IPS DF 19.7 (cell line): ENCODE data around the gene KCNC3.
"Not testable (repeated sequence)": the region's sequence is repeated elsewhere in the genome, so short reads cannot be mapped to it uniquely, and the experiment has no call there.

Experiments
- DNase-seq: peaks from one replicate; pipeline ENCODE4 v3.0.0-alpha.2; 2013; ENCODE audit warnings: low read depth, low spot score

The KCNC3 gene

GRCh38 chr19:50353487-50353880, 24.3 kb upstream of the KCNC3 start:
- not testable (repeated sequence) for DNase-seq

- DNase-seq = no peak
Observed at GRCh38 chr19:50352242-50352641, 23.1 kb upstream of the KCNC3 start.

- no peak for DNase-seq
Observed at GRCh38 chr19:50349277-50350057, 20.3 kb upstream of the KCNC3 start.

GRCh38 chr19:50347089-50347581, 18.0 kb upstream of the KCNC3 start:
- DNase-seq = not testable (repeated sequence)

- DNase-seq = no peak
Observed at GRCh38 chr19:50344661-50345318, 15.6 kb upstream of the KCNC3 start.

DNA sequence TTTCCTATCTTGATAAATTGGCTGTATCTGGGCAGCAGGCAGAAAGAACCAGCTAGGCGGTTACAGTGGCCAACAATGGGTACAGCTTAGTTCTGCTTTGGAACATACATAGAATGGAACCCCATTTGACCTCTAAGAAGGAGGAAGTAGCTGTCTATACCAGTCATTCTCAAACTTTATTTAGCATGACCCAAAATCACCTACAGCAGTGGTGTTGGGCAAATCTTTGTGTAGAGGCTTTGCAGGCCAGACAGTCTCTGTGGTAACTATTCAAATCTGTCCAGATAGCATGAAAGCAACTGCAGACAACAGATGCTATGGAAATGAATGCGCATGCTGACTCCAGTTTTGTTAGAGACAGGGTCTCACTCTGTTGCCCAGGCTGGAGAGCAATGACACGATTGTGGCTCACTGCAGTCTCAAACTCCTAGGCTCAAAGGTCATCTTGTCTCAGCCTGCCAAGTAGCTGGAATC, 12.0 kb upstream of the KCNC3 start:
- DNase-seq = no peak

DNA sequence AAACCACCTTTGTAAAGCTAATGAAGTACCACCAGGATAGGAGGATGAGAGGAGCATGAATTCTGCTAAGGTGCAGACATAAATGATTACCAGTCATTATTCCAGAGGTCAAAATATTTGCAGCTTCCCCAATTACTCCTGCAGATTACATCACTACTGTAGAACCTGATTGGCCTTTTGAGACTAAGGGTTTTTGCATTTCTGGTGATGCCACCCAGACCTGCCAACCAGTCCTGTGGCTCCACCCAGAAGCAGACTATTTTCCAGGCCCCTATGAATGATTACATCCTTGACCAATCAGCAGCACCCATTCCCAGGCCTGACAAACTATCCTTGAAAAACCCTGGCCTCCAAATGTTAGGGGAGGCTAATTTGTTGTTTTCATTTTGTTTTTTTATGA, 11.2 kb upstream of the KCNC3 start:
- no peak for DNase-seq

DNA sequence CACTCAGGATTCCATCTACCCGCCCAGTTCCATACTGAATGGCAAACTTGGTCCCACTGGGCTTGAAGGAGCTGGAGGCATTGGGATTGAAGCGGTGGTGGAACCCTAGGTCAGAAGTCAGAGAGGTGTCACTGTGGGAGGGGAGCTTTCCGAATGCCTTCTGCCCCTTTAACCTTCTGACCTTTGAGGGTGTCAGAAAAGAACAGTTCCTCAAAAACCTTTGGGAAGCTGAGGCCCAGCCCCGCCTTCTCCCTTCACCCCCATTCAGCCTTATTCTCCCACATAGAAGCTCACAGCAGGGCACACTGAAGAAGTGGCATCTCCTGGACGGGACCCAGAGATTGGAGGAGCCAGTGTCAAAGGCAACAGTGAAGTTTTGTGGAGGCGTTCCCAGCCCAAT, 7.9 kb upstream of the KCNC3 start:
- not testable (repeated sequence) for DNase-seq

DNA sequence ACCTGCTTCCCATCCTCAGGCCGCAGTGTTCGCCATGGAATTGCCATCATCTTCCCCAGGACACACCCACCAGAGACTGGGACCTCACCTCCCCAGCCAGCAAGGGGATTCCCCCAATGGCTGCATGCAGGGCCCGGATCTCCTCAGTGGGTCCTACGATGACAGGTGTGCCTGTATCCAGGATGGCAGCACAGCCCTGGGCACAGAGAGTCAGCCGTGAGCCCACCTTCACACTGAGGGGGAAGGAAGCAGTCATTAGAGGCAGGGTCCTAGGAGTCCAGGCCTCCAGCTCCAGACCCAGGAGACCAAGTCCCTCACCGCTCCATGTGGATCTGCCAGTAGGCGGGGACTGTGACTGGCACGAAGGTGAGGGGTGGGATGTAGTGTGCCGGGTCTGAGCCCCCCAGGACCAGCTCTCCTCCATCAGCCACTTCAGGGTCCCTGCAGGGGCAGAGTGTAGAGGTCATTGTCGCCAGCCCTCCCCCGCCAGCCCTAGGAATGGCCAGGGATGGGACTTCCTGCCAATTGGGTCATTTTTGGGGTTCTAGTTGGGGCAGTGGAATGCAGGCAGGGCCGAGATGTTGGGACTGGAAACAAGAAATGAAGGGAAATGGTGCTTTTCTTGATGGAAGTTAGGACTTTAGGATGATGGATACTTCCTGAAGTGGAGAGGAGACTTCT, 5.7 kb upstream of the KCNC3 start:
- no peak for DNase-seq

DNA sequence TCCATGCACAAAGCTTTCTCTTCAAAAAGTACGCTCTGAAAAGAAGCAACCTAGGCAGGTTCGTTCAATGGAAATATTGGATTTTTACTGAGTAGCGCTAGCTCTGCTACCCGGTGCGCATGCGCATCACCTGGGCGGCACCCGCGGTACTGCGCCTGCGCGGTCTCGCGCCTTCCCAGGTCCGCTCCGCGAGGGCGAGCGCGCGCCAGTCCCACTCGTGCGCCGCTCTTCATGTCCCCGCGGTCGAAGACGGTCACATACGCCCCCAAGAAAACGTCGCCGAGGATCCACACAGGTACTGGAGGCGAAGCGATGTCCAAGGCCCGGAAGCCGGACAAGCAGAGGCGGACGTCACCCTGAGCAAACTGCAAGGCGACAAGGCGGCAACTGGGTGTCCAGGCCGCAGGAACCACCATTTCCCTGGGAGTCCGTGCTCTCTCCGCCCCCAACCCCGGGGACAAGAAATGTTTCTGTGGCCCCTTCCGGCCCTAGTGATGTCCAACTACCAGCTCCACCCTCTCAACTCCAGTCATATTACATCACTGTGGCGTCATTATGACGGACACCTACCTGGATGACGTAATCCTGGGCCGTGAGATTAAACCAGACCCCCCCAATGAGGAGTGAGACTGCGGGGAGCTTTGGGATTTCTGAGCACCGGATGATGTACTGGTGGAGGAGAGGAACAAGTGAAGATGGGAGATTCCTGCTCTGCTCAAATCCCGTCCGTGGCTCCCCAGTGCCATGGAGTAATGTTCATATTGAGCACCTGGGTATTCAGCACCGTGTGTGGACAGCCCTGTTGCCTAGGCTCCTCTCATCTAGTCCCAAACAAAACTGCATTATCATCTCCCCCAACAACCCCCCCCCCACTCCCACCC, 4.8 kb upstream of the KCNC3 start:
- no peak for DNase-seq

DNA sequence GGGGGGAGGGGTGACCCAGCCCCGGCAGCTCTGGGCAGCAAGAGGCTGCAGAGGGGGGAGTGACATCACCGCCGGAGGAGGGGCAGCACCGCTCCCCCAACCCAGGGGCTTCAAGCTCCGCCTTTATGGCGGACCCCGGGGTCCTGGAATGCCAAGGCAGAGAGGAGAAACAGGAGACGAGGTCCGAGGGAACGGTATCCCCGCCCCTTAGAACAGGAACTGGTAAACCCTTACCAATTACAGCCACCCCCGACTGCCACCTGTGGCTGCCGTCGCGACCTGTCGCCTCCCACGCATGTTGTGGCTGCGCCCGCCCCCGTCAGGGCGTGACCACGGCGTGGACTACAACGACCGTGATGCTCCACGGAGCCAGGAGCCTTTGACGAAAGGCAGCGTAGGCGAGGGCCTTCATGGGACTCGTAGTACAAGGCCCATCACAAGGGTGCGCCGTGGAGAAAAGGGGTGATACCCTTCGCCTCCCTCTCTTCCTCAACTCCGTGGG, 4.1 kb upstream of the KCNC3 start:
- DNase-seq = no peak

DNA sequence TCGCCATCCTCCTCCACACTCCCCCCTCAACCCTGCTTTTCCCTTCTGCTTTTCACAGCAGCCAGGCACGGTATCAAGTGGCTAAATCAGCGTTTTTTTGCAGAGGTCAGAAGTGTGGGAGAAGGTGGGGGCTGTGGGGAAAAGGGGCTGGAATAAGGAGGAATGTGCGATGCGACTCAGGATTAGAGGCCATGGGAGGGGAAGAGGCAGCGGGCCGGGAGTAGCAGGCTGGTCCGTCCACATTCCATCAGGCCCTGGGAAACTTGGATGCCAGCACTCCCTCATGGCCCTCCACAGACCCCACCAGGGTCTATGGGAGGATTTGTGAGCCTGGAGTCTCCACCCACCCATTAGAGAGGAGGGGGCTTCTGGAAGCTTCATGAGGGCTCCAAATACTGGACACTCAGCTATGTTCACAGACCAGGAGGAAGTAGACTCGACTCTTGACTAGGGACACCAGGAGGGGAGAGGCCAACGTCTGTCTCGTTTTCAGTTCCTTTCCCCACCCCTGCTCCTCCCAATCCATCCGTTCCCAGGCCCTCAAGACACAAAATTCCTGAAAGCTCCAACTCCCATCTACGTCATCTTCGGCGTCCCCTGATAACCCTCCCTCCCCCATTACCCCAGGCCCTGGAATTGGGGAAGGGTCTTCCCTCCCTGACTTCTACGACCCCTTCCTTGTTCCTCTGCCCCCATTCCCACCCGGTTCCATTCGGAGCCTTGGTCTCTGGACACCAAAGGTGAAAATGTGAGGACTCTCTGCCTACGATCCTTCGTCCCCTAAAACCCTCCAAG, 3.3 kb upstream of the KCNC3 start:
- DNase-seq = no peak

GRCh38 chr19:50331994-50332243, 2.7 kb upstream of the KCNC3 start:
- no peak for DNase-seq

GRCh38 chr19:50331221-50331993, 2.2 kb upstream of the KCNC3 start:
- no peak for DNase-seq

DNA sequence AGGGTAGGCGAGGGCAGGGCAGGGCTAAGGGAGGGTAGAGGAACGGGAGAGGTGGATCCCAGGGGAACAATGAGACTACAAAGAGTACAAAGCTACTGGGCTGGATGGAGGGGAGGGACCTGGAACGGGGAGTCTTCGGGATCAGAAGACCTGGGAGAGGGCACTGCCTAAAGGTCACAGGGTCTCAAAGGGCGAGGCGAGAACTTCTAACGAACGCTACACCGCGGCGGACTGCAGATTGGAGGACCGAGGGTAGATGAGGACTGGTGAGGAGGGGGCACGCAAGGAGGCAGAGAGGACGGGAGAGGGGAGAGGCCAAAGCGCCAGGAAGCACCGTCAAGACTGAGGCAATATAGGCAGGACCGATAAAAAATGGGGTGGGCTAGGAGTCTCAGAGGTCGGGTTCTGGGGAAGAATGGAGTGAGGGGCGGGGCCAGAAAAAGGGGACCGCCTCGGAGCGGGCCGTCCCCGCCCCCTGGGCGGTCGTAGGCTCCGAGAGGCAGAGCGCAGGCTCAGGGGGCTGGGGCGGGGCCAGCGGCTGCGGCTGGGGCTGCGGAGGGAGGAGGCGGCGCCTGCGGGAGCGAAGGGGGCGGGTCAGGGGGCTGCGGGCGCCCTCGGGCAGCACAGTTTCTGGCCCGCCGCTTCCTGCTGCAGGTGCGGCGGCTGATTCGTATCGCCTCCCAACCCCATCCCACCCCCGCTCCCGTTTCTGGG, 1.3 kb upstream of the KCNC3 start:
- no peak for DNase-seq

GRCh38 chr19:50329926-50330294, 733 bp upstream of the KCNC3 start:
- DNase-seq = not testable (repeated sequence)

DNA sequence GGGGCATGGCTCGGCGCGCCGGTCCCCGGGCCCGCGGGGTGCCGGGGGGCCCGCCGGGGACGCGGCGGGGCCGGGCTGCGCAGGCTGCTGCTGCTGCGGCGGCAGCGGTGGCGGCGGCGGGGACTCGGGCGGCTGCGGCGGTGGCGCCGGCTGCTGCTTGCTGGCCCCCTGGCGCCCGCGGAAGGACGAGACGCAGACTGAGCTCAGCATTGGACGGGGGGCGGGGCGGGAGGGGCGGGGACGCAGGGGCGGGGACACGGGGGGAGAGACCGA, 368 bp downstream of the KCNC3 start:
- DNase-seq = no peak

GRCh38 chr19:50328224-50328872, 829 bp downstream of the KCNC3 start:
- DNase-seq = no peak
